Heart left ventricle (tissue), 16 donors: ENCODE results near the gene KCNK7. TPM values are rescaled to one million over a fixed set of nuclear protein-coding genes. Genes with fewer than 3 reads are reported as not detected.
A peak's percentile ranks its signal among the peaks of the same experiment; 100 is the strongest.

Source experiments
- ATAC-seq, 4 donors: fragments of 200-7000 bp; cut with Tn5 transposase; one replicate each; pipeline ENCODE4 v1.9.1; 2020 to 2022; ENCODE audit warnings: moderate library complexity in 4 of 4, mild to moderate bottlenecking in 3 of 4, moderate number of reproducible peaks in 1 of 4
- DNase-seq, 5 donors: peaks; one replicate each; pipeline ENCODE4 v3.0.0-alpha.2; 2020
- H3K27ac ChIP-seq, 12 donors: fragments of 200-600 bp; sonication (generic) in 4 of 12; one replicate each; pipeline versions ENCODE4 v1.5.0 to v1.8.0; 2016 to 2022; ENCODE audit warnings: mild to moderate bottlenecking in 2 of 12
- H3K27me3 ChIP-seq, 9 donors: fragments of 200-600 bp; sonication (generic) in 2 of 9; one replicate each; pipeline versions ENCODE4 v1.5.1 to v1.8.0; 2016 to 2022; ENCODE audit warnings: mild to moderate bottlenecking in 3 of 9
- H3K36me3 ChIP-seq, 9 donors: fragments of 200-600 bp; sonication (generic) in 2 of 9; one replicate each; pipeline versions ENCODE4 v1.5.0 to v1.8.0; 2018 to 2022; ENCODE audit warnings: mild to moderate bottlenecking in 2 of 9
- H3K4me1 ChIP-seq, 12 donors: fragments of 200-600 bp; sonication (generic) in 4 of 12; one replicate each; pipeline versions ENCODE4 v1.5.0 to v1.8.0; 2016 to 2022; ENCODE audit warnings: mild to moderate bottlenecking in 3 of 12
- H3K4me3 ChIP-seq, 12 donors: fragments of 200-600 bp; sonication (generic) in 4 of 12; one replicate each; pipeline versions ENCODE4 v1.5.0 to v1.8.0; 2017 to 2022; ENCODE audit warnings: mild to moderate bottlenecking in 9 of 12, moderate library complexity in 4 of 12
- H3K9me3 ChIP-seq, 12 donors: fragments of 200-600 bp; sonication (generic) in 4 of 12; one replicate each; pipeline versions ENCODE4 v1.5.0 to v1.8.0; 2016 to 2022; ENCODE audit warnings: mild to moderate bottlenecking in 1 of 12
- POLR2A ChIP-seq, 2 donors: fragments of 450-650 bp; IDR thresholded peaks; one replicate each; pipeline ENCODE4 v1.6.1; 2017; ENCODE audit warnings: antibody characterized with exemption in 2 of 2, mild to moderate bottlenecking in 2 of 2, moderate library complexity in 2 of 2
- WGBS, 4 donors: extraction: QIAGEN DNeasy Blood & Tissue Kit in 2 of 4; methylation state at CpG; one replicate each; pipeline versions ENCODE4 v1.1.5 to v1.1.7; 2013 to 2018; 5-methylcytosine and 5-hydroxymethylcytosine counted together
- intact Hi-C, 10 donors: fragments of 100-400 bp; cut with DNase I; formaldehyde crosslinking; loops; one replicate each; pipeline versions ENCODE4 v1.11.1 to v1.14.2; 2022
- polyA plus RNA-seq, 2 donors: library from polyadenylated mRNA; stranded (reverse); fragments of 200-250 nt; gene quantifications; one replicate each; pipeline ENCODE4 v1.2.3, GENCODE V29; 2013
- total RNA-seq, 9 donors: library from RNA; depleted of rRNA in 2 of 9; stranded (reverse); fragments of >200 nt in 2 of 9; fragmentation: NEBNext Ultra II Directional in 3 of 9; extraction: Animal tissue kit (Norgen Biotek cat#: 25700) in 3 of 9; gene quantifications; one replicate each; pipeline versions ENCODE4 v1.1.0 to v1.2.4, GENCODE V29; 2016 to 2023
- TF ChIP-seq, protein P1 (sequence below), 12 donors: fragments of 200-600 bp; sonication (generic) in 4 of 12; IDR thresholded peaks; one replicate each; pipeline versions ENCODE4 v1.5.0 to v1.8.0; 2018 to 2022; ENCODE audit warnings: antibody characterized with exemption in 12 of 12, mild to moderate bottlenecking in 5 of 12
- donor health status: ischemic (EF 13 %, LVEDD 7.1; RV severe dilation, severe dysfunction).
- donor health status: healthy with polysubstance abuse.
- donor health status: DM: no; HTN: yes; CAD: no.
- donor health status: DM: no; HTN: no; CAD: no.
- donor health status: ischemic (EF 25% LVEDD 6.9; RV normal size, moderate dysfunction).
- donor health status: ischemic (EF 25% LVEDD 5.7; RV mildly dilated, moderate dysfunction).
- donor health status: healthy.
- donor health status: DM: yes; HTN: yes; CAD: no.
- donor health status: ischemic (EF 35%, LVEDD 5.7; RV mildly dilated, moderate dysfunction).
- donor health status: nonischemic (EF 11% LVEDD 7.7; RV severe dilation, severe dysfunction).
- donor health status: DM: yes; HTN: yes; CAD: no.
- donor health status: PGD.
- donor health status: ischemic (EF 29% LVEDD 5.4; RV normal size, mild dysfunction).
- donor health status: nonischemic (EF 23%, LVEDD 6.1; RV moderate dilation, normal function).

Gene KCNK7
- total and polyA plus RNA-seq, 11 donors, result 0.18 to 1.6 (median 0.42) TPM; not detected in 2

DNA sequence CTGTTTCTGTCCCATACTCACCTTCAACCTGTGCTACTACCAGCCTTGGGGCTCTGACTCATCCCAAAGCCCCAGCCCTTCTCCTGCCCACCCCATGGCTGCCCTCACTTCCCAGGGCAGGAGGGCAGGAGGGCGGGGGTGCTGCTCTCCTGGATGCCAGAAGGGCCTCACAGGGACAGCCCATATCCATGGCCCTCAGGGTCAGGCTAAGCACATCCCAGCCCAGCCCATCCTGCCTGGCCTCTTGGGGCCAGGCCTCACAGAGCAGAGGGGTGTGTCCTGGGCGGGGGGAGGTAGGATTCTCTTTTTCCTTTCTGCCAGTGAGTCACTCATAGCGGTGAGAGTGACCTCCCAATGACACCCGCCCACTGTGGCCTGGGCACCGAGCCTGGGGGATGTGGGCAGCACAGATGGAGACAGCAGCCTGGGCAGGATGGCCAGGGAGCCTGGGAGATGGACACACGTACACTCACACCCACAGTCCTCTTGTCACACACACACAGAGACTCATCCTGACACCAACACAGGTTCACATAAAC, 39.8 kb downstream of the KCNK7 start:
- Histone ChIP-seq H3K36me3 (peaks cover 0 to 31% (median 19%) of the 10 kb centered on the region in 9 donors), H3K4me1 (peaks cover 6 to 79% (median 59%) of the 10 kb centered on the region in 12 donors), H3K9me3 (no peaks in the 10 kb centered on the region), H3K27me3 (no peaks in the 10 kb centered on the region), H3K4me3 (peak overlapping the region in 3 of 12 donors; percentile 19 to 85 (median 79)), H3K27ac (peak overlapping the region in 11 of 12 donors; percentile 57 to 99 (median 94))
- TF ChIP-seq POLR2A (IDR thresholded peaks at IDR 0.05), result peak in 1 of 2 donors; percentile 15
- TF ChIP-seq, protein P1, sequence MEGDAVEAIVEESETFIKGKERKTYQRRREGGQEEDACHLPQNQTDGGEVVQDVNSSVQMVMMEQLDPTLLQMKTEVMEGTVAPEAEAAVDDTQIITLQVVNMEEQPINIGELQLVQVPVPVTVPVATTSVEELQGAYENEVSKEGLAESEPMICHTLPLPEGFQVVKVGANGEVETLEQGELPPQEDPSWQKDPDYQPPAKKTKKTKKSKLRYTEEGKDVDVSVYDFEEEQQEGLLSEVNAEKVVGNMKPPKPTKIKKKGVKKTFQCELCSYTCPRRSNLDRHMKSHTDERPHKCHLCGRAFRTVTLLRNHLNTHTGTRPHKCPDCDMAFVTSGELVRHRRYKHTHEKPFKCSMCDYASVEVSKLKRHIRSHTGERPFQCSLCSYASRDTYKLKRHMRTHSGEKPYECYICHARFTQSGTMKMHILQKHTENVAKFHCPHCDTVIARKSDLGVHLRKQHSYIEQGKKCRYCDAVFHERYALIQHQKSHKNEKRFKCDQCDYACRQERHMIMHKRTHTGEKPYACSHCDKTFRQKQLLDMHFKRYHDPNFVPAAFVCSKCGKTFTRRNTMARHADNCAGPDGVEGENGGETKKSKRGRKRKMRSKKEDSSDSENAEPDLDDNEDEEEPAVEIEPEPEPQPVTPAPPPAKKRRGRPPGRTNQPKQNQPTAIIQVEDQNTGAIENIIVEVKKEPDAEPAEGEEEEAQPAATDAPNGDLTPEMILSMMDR (IDR thresholded peaks at IDR 0.05), result no peak
- DNase-seq (peak; percentile 55 to 85 (median 74)), ATAC-seq (peak in 3 of 4 donors; percentile 24 to 51 (median 42))
- WGBS, 4 donors, result 10 to 40% (median 23%) methylated on average over 5 to 6 of the region's 6 CpGs
- intact Hi-C loops, result loop anchor here in 1 of 10 donors (2.0 kb wide), 1 partner anchor 15 kb away; no protein-coding TSS in a partner anchor

DNA sequence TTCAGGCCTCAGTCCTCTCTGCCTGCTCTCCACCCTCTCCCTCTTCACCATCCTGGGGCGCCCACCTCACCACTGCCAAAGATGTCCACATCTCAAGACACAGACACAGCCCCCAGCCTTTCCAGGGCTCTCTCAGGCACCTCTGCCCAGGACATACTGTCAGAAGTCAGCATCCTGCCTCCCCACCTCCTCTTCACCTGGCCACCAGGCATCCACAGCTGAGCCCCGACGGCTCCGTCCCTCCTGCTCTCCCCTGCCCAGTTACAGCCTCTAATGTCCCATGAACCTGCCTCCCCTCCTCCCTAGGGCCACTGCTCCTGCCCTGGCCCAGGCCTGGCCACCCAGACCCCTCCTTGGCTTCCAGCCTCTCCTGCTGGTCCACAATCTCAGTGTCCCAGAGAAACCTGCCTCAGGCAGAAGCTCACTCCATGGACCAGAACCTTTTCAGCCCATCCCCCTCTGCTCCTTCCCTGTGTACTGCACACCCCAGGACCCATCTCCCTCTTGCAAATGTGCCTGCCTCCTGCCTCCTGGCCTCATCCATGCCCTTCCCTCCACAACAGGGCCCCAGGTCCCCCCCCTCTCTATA, 40.7 kb downstream of the KCNK7 start:
- Histone ChIP-seq H3K4me1 (peaks cover 6 to 70% (median 51%) of the 10 kb centered on the region in 12 donors), H3K4me3 (no peak overlapping the region), H3K27ac (peak overlapping the region in 11 of 12 donors; percentile 57 to 98 (median 93)), H3K36me3 (peaks cover 0 to 38% (median 27%) of the 10 kb centered on the region in 9 donors), H3K9me3 (no peaks in the 10 kb centered on the region), H3K27me3 (no peaks in the 10 kb centered on the region)
- TF ChIP-seq, protein P1 (IDR thresholded peaks at IDR 0.05), result no peak
- no peak for TF ChIP-seq POLR2A (IDR thresholded peaks at IDR 0.05)
- ATAC-seq (no peak), DNase-seq (no peak)
- intact Hi-C loops, result loop anchor here in 1 of 10 donors (2.0 kb wide), 1 partner anchor 14 kb away; no protein-coding TSS in a partner anchor
- 77 to 93% (median 84%) methylated on average over 4 of the region's 4 CpGs for WGBS, 4 donors

DNA sequence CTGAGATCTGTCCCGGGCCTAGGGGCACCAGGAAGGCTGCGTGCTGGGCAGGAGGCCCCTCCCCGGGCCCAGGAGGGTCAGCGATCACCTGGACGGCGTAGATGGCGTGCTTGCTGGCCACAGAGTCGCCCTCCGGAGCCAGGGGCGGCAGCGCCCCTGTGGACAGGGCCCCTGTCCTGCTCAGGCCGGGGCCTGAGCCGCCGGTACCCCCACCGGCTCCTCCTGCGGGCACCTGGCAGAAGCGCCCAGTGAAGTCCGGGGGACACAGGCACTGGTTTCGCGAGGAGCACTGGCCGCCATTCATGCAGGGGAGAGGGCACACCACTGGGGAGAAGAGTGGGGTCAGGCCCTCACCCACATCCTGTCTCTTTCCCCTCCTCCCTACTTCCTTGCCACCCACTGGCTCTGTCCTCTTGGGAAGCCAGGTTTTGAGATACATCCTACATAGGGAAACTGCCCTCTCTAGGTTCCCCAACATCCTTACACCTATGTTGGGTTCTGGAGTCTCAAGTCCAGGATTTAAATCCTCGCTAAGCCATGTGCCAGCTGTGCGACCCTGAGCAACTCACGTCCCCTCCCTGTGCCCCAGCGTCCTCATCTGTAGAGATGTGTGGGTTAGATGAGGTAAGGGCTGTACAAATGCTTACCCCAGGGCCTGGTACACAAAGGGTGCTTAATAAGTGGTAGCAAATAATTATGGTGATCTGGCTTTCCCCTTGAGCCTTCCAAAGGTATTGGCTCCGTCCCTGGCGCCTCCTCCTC, 41.4 kb downstream of the KCNK7 start:
- H3K27ac ChIP-seq, result peak overlapping the region in 3 of 12 donors; percentile 86 to 97 (median 92)
- DNase-seq (no peak), ATAC-seq (no peak)
- no peaks in the 10 kb centered on the region for H3K27me3 ChIP-seq
- H3K36me3 ChIP-seq, result peaks cover 0 to 44% (median 32%) of the 10 kb centered on the region in 9 donors
- no peak overlapping the region for H3K4me3 ChIP-seq
- intact Hi-C loops, result loop anchor here in 1 of 10 donors (2.0 kb wide), 1 partner anchor 13 kb away; no protein-coding TSS in a partner anchor
- 85 to 92% (median 87%) methylated on average over 27 of the region's 27 CpGs for WGBS, 4 donors
- H3K9me3 ChIP-seq, result no peaks in the 10 kb centered on the region
- TF ChIP-seq, protein P1 (IDR thresholded peaks at IDR 0.05), result no peak
- TF ChIP-seq POLR2A (IDR thresholded peaks at IDR 0.05), result no peak
- peaks cover 6 to 64% (median 44%) of the 10 kb centered on the region in 12 donors for H3K4me1 ChIP-seq
